GM06990 (cell line): Measurements from ENCODE around the gene FERMT3.

ENCODE experiments used
- DNase-seq: peaks from one replicate; pipeline ENCODE4 v3.0.0-alpha.2; 2011; ENCODE audit not compliant: insufficient read length; ENCODE audit errors: extremely low read depth
- H3K27me3 ChIP-seq: replicated peaks from 2 replicates; pipeline ENCODE4 v1.6.0; 2011; ENCODE audit warnings: low read length; ENCODE audit not compliant: control insufficient read depth, insufficient read depth
- H3K36me3 ChIP-seq: 2 replicates; pipeline ENCODE4 v1.5.1; 2011; ENCODE audit warnings: low read length; ENCODE audit not compliant: control insufficient read depth, insufficient read depth
- H3K4me3 ChIP-seq: replicated peaks from 2 replicates; pipeline ENCODE4 v1.5.1; 2011; ENCODE audit warnings: low read depth, mild to moderate bottlenecking, control low read depth, low read length
- CTCF ChIP-seq: IDR thresholded peaks from 2 replicates; pipeline ENCODE4 v1.5.1; 2011; ENCODE audit warnings: low read length, control low read depth, mild to moderate bottlenecking, inconsistent platforms; ENCODE audit not compliant: insufficient read depth, poor library complexity, severe bottlenecking

The FERMT3 gene

DNA sequence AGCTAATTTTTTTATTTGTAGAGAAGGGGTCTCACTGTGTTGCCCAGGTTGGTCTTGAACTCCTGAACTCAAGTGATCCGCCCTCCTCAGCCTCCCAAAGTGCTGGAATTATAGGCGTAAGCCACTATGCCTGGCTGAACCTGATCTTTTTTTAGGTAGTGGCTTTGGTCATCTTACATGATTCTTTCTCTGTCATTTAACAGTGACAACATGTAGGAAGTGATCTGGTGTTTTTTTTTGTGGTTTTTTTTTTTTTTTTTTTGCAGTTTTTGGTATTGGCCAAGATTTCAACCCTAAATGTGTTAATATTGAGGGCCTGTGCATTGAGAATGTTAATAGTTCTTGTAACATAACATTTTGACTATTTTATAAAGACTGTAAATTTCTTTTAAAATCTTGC, 8.0 kb upstream of the FERMT3 start:
- TF ChIP-seq CTCF, result no peak
- Histone ChIP-seq H3K36me3 (peaks cover 45% of the 10 kb centered on the region), H3K4me3 (no peak overlapping the region), H3K27me3 (no peaks in the 10 kb centered on the region)
- DNase-seq, result no peak

DNA sequence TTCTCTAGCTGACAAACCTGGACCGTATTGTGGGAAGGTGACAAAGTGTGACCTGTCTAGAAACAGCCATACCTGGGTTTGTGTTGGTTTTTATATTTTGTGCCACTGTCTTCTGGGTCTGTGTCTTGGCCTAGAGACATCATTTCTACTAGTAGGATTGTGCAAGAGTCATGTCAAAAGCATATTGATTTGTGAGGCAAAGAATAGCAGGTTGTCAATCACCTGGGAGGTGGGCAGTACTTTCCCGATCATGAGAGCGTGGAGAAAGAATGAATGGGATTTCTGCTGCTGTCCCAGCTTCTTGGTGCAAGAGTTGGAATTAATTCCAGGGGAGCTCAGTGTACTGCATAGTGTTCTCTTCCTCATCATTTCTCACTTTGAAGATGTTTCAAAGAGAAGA, 5.0 kb upstream of the FERMT3 start:
- TF ChIP-seq CTCF, result no peak
- H3K27me3 ChIP-seq, result no peaks in the 10 kb centered on the region
- no peak overlapping the region for H3K4me3 ChIP-seq
- no peak for DNase-seq
- peaks cover 37% of the 10 kb centered on the region for H3K36me3 ChIP-seq

DNA sequence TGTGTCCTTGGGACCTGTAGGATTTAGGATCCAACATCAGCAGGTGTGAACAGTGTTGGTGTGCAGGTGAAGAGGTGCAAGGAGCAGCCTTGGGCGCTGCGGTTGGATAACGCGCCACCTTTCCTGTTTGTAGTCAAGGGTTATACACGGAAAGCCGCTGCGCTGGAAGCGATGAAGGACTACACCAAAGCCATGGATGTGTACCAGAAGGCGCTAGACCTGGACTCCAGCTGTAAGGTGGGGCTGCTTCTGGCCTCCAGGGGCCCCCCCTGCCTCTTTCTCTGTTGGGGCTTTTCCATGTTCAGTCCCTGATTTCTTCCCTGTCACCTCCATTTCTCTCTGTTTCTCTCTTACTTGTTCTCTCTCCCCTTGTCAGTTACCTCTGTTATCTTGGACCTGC, 3.5 kb upstream of the FERMT3 start:
- TF ChIP-seq CTCF, result no peak
- H3K36me3 ChIP-seq, result peaks cover 28% of the 10 kb centered on the region

DNA sequence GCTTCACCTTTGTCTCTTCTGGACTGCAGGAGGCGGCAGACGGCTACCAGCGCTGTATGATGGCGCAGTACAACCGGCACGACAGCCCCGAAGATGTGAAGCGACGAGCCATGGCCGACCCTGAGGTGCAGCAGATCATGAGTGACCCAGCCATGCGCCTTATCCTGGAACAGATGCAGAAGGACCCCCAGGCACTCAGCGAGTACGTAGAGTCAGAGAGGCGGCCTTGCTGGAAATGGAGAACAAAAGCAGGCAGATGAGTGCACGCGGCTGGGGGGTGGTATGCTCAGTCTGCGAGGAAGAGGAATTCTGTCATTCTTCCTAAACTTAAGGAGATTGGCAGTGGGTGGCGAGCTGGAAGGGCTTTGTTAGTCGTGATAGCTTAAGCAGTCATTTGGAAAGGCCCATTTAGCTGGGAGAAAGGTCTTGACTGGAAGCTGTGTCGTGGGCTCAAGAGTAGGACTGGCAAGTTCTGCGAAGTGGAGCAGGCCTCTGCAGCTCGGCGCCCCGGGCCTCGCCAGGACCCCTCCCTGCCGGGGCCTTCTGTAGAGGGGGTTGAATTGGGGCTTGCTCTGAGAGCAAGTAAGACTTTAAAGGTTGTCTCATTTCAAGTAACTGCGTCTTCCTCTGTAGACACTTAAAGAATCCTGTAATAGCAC, 3.0 kb upstream of the FERMT3 start:
- Histone ChIP-seq H3K27me3 (no peaks in the 10 kb centered on the region), H3K36me3 (peaks cover 28% of the 10 kb centered on the region), H3K4me3 (no peak overlapping the region)
- no peak for TF ChIP-seq CTCF
- DNase-seq, result no peak

More for the DNA sequence above, 3.5 kb upstream of the FERMT3 start:
- Histone ChIP-seq H3K4me3 (no peak overlapping the region), H3K27me3 (no peaks in the 10 kb centered on the region)
- DNase-seq, result no peak

DNA sequence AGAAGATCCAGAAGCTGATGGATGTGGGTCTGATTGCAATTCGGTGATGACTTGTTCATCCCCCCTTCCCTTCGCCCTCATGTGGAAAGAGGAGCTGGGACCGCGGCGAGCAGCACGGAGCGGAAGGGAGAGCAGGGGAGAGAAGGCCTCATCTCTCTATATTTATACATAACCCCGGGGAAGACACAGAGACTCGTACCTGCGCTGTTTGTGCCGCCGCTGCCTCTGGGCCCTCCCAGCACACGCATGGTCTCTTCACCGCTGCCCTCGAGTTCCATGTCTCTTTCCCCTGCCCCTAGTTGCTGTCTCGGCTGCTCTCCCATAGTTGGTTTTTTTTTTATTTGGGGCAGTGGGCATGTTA, 2.5 kb upstream of the FERMT3 start:
- peaks cover 30% of the 10 kb centered on the region for H3K36me3 ChIP-seq

More for the DNA sequence above, 2.5 kb upstream of the FERMT3 start:
- no peak for DNase-seq
- H3K4me3 ChIP-seq, result no peak overlapping the region
- H3K27me3 ChIP-seq, result no peaks in the 10 kb centered on the region
- no peak for TF ChIP-seq CTCF
